AG04449 (cell line): ENCODE results near the gene ASPSCR1.

Experiments used
- CTCF ChIA-PET: fragments of 350-600 bp; formaldehyde crosslinking; extraction: SDS; loops from one replicate; lab custom pipeline; 2021; ENCODE audit warnings: antibody characterized with exemption; lab: Yijun Ruan, JAX
- POLR2A ChIA-PET: fragments of 400-600, 350-600 bp; formaldehyde crosslinking; extraction: SDS; loops from one replicate; lab custom pipeline; 2020; ENCODE audit warnings: antibody characterized with exemption, inconsistent platforms; lab: Yijun Ruan, JAX
- DNase-seq: peaks from one replicate; pipeline ENCODE4 v3.0.0-alpha.2; 2010; ENCODE audit warnings: low read depth, low spot score
- H3K4me3 ChIP-seq: 2 replicates; pipeline ENCODE4 v1.5.1; 2011; ENCODE audit warnings: low read depth, mild to moderate bottlenecking, control low read depth, low read length
- CTCF ChIP-seq: IDR thresholded peaks from one replicate; pipeline ENCODE4 v1.5.1; 2011; ENCODE audit warnings: mild to moderate bottlenecking, moderate library complexity, low read length, control low read depth, inconsistent platforms; ENCODE audit not compliant: insufficient read depth; ENCODE audit errors: missing control alignments

Gene ASPSCR1

GRCh38 chr17:82048571-82048971, 71.1 kb downstream of the ASPSCR1 start:
- DNase-seq: no peak
- H3K4me3 ChIP-seq: no peak overlapping the region
- CTCF ChIA-PET: interaction anchor here (7.1 kb wide), 1 partner anchor 9 kb away, joined by 47 read pairs; the partner anchor contains the start of gene DCXR
- TF ChIP-seq CTCF: no peak
- POLR2A ChIA-PET: no interaction called here

GRCh38 chr17:82049106-82049505, 71.7 kb downstream of the ASPSCR1 start:
- TF ChIP-seq CTCF: no peak
- CTCF ChIA-PET: interaction anchor here (2.3 to 7.1 kb wide), 2 partner anchors 9 to 19 kb away, joined by 14 to 47 read pairs; partner anchors contain the start of gene DCXR
- no peak overlapping the region for H3K4me3 ChIP-seq
- no peak for DNase-seq
- POLR2A ChIA-PET: interaction anchor here (1.3 kb wide), 1 partner anchor 10 kb away, joined by 4 read pairs; no protein-coding TSS in a partner anchor

DNA sequence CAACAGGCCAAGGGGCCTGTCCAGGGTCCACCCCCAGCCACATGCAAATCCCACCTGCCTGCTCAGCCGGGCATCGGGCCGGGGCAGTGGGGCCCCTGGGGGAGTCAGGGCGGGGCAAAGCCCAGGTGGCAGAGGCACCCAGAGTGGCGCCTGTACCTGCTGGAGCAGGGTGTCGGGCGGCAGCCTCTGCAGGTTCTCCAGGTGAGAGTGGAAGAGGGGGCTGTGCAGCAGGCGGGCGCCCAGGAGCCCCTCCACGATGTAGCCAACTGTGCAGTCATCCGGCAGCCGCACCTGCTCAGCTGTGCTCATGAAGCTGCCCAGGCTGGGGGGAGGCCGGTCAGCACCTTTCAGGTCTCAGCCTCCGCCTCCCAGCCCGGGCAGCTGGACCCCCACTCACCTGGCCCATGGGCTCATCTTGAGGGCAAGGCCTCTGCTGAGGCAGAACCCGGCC, 72.1 kb downstream of the ASPSCR1 start:
- POLR2A ChIA-PET: interaction anchor here (1.3 to 1.6 kb wide), 2 partner anchors 10 to 19 kb away, joined by 3 to 4 read pairs; no protein-coding TSS in a partner anchor
- H3K4me3 ChIP-seq: no peak overlapping the region
- DNase-seq: no peak
- no peak for TF ChIP-seq CTCF
- CTCF ChIA-PET: interaction anchor here (1.0 to 7.1 kb wide), 4 partner anchors 10 to 90 kb away, joined by 3 to 47 read pairs (median 8); partner anchors contain the start of gene DCXR

DNA sequence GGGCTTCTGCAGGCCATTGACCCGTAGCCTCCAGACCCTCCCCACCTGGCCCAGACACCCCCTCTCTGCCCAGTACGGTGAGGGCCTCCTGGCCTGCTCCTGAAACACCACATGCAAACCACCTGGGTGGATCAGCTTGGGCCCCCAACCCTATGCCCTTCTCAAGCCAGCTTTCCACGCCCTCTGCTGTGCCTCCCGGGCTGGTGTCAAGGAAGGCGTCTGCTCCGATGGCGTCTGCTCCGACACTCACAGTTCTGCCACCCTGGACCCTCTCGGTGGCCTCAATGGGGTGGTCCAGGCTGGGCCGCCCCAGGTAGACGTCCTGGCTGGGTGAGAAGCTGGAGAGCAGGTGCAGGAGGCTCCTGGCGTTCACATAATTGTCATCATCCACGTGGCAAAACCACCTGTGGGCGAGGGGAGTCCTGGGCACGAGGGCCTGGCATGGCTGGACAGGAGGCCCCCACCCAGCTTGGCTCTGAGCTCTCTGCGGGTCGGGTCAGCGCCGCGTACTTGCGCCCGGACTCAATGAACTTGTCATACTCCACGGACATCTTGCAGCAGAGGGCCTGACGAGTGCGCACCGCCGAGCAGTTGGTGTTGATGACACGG, 72.8 kb downstream of the ASPSCR1 start:
- CTCF ChIA-PET: interaction anchor here (1.0 to 7.1 kb wide), 4 partner anchors 11 to 91 kb away, joined by 3 to 47 read pairs (median 8); partner anchors contain the start of gene DCXR
- peak overlapping the region; percentile 82 for H3K4me3 ChIP-seq
- no peak for TF ChIP-seq CTCF
- POLR2A ChIA-PET: interaction anchor here (1.2 to 1.8 kb wide), 5 partner anchors 9 to 48 kb away, joined by 3 to 5 read pairs (median 3); partner anchors contain the start of gene DCXR
- no peak for DNase-seq

DNA sequence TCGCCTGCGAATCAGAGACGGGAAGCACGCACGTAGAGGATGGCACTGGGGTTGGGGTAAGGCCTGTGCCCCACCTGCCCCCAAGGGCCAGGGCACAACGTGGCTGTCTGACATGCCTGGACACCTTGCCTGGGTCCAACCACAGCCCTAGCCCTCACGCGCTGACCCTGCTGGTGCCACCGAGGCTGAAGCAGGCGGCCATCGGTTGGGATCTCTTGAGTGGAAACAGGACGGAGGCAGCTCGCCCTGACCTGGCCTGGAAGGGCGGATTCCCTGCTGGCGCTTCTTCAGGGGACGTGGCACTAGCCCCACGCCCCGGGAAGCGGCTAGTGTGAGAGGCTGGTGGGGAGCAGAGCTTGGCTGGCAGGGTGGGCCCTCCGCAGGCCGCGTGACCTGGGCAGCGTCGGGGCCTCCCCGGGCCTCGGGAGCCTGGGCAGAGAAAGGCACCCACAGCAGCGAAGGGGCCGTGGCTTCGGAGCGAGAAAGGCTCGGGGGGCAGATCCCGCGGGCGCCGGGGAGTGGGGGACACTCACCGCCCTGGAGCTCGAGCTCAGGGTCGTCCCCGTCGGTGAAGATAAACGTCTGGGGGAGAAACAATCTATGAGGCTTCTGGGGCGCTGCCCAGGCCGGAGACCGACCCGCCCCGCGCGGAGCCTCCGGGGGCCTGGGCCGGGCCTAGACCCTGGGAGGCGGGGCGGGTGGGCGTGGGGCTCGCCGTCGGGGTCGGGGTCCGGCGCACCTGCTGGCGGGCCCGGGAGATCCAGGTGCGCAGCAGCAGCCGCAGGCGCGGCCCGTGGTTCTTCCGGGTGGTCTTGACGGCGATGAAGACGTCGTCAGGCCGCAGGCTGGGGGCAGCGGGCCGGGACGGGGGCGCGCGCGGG, 73.6 kb downstream of the ASPSCR1 start:
- no peak for TF ChIP-seq CTCF
- ChIA-PET CTCF (interaction anchor here (1.2 to 7.1 kb wide), 3 partner anchors 11 to 92 kb away, joined by 3 to 47 read pairs (median 14); partner anchors contain the start of gene DCXR), POLR2A (interaction anchor here (1.2 to 1.8 kb wide), 4 partner anchors 13 to 48 kb away, joined by 3 to 5 read pairs (median 3); partner anchors contain the start of gene DCXR)
- no peak for DNase-seq
- H3K4me3 ChIP-seq: peak overlapping the region; percentile 82
